Fibroblast of lung (primary cell): ENCODE results near the gene GPR37L1.

Experiments used
- EZH2 ChIP-seq: IDR thresholded peaks from 2 replicates; pipeline ENCODE4 v1.5.1; 2012; ENCODE audit warnings: low read length, control low read depth, mild to moderate bottlenecking; ENCODE audit errors: missing control alignments
- TF ChIP-seq, protein P1 (sequence below), 2 donors: IDR thresholded peaks in 1 of 2; conservative IDR thresholded peaks in 1 of 2; 1 replicate in 1 of 2; 2 replicates in 1 of 2; pipeline ENCODE4 v1.5.1; 2011 to 2012; ENCODE audit warnings: low read length in 2 of 2, control low read depth in 1 of 2, inconsistent platforms in 1 of 2, low read depth in 1 of 2, mild to moderate bottlenecking in 1 of 2

GRCh38 chr1:202173993-202174392, 51.3 kb downstream of the GPR37L1 start:
- TF ChIP-seq, protein P1, sequence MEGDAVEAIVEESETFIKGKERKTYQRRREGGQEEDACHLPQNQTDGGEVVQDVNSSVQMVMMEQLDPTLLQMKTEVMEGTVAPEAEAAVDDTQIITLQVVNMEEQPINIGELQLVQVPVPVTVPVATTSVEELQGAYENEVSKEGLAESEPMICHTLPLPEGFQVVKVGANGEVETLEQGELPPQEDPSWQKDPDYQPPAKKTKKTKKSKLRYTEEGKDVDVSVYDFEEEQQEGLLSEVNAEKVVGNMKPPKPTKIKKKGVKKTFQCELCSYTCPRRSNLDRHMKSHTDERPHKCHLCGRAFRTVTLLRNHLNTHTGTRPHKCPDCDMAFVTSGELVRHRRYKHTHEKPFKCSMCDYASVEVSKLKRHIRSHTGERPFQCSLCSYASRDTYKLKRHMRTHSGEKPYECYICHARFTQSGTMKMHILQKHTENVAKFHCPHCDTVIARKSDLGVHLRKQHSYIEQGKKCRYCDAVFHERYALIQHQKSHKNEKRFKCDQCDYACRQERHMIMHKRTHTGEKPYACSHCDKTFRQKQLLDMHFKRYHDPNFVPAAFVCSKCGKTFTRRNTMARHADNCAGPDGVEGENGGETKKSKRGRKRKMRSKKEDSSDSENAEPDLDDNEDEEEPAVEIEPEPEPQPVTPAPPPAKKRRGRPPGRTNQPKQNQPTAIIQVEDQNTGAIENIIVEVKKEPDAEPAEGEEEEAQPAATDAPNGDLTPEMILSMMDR (conservative IDR thresholded peaks at IDR 0.05 in 1 of 2, IDR thresholded peaks at IDR 0.05 in 1 of 2; ENCODE audit: low read depth in 1 of 2, low read length in 2 of 2), result no peak
- no peak for TF ChIP-seq EZH2
